GM18505 (cell line): ENCODE measurements around the gene FASTK.
A peak's percentile ranks its signal among the peaks of the same experiment; 100 is the strongest.

Experiments
- ATAC-seq: cut with Tn5 transposase; IDR thresholded peaks from one replicate; pipeline ENCODE4 v1.9.1; 2021; ENCODE audit not compliant: unreplicated experiment
- POLR2A ChIP-seq: IDR thresholded peaks from 4 replicates; pipeline ENCODE4 v1.6.1; 2011; ENCODE audit warnings: borderline replicate concordance; ENCODE audit not compliant: insufficient read depth, insufficient read length; ENCODE audit errors: extremely low read depth

Gene FASTK

GRCh38 chr7:151080522-151081169 is at the start of gene FASTK:
Gene FASTK (minus strand): TSS chr7:151080809. CDS start chr7:151080766, 43 bp downstream.
- ATAC-seq = peak; percentile 76
- TF ChIP-seq POLR2A = peak; percentile 90

GRCh38 chr7:151129960-151130591 is 49.5 kb upstream of the FASTK start:
- ATAC-seq = no peak
- no peak for TF ChIP-seq POLR2A

- no peak for ATAC-seq
- TF ChIP-seq POLR2A = no peak
Observed at GRCh38 chr7:151129117-151129959, 48.7 kb upstream of the FASTK start.

GRCh38 chr7:151128716-151129115 is 48.1 kb upstream of the FASTK start:
- ATAC-seq = no peak
- TF ChIP-seq POLR2A = no peak

- TF ChIP-seq POLR2A = no peak
- ATAC-seq = no peak
Observed at GRCh38 chr7:151128144-151128543, 47.5 kb upstream of the FASTK start.

- no peak for TF ChIP-seq POLR2A
- ATAC-seq = no peak
Observed at GRCh38 chr7:151126491-151127137, 46.0 kb upstream of the FASTK start.

GRCh38 chr7:151125846-151126481 is 45.4 kb upstream of the FASTK start:
- no peak for ATAC-seq
- no peak for TF ChIP-seq POLR2A

- no peak for ATAC-seq
- TF ChIP-seq POLR2A = no peak
Observed at GRCh38 chr7:151125470-151125845, 44.8 kb upstream of the FASTK start.

GRCh38 chr7:151124899-151125399 is 44.3 kb upstream of the FASTK start:
- ATAC-seq = no peak
- no peak for TF ChIP-seq POLR2A

GRCh38 chr7:151124481-151124880 is 43.9 kb upstream of the FASTK start:
- no peak for ATAC-seq
- TF ChIP-seq POLR2A = no peak

- ATAC-seq = peak; percentile 64
- no peak for TF ChIP-seq POLR2A
Observed at GRCh38 chr7:151123822-151124464, 43.3 kb upstream of the FASTK start.

GRCh38 chr7:151123158-151123821 is 42.7 kb upstream of the FASTK start:
- no peak for TF ChIP-seq POLR2A
- ATAC-seq = no peak
